ENCODE results near the gene CEP112. TPM values are rescaled to one million over a fixed set of nuclear protein-coding genes. Genes with fewer than 3 reads are reported as not detected.

The CEP112 gene
- total and polyA plus RNA-seq, 2 of the 8 experiments (the other 6 are each of a cell fraction or from before 2014, with no cell fraction given) = 0.62 to 3.1 TPM

DNA sequence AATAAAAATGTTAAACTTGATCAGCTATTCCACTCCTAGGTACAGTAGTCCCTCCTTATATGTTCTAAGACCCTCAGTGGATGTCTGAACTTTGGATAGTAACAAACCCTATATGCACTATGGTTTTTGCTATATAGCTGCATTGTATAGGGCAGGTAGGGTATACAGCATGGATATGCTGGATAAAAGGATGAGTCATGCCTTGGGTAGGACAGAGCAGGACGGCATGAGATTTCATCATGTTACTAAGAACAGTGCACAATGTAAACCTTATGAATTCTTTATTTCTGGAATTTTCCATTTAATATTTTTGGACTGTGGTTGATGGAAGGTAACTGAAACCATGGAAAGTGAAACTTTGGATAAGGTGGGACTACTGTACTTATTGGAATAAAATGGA is 235.1 kb downstream of the CEP112 start (continued):
- TF ChIP-seq PHF8 (conservative IDR thresholded peaks at IDR 0.05; ENCODE audit: low read depth, low read length) (no peak), BCL11A (IDR thresholded peaks at IDR 0.05; ENCODE audit: low read depth in 2 of 2, low read length in 2 of 2) (no peak), SP1 (IDR thresholded peaks at IDR 0.05; ENCODE audit: low read depth, low read length) (no peak)
- TF ChIP-seq, protein P1, sequence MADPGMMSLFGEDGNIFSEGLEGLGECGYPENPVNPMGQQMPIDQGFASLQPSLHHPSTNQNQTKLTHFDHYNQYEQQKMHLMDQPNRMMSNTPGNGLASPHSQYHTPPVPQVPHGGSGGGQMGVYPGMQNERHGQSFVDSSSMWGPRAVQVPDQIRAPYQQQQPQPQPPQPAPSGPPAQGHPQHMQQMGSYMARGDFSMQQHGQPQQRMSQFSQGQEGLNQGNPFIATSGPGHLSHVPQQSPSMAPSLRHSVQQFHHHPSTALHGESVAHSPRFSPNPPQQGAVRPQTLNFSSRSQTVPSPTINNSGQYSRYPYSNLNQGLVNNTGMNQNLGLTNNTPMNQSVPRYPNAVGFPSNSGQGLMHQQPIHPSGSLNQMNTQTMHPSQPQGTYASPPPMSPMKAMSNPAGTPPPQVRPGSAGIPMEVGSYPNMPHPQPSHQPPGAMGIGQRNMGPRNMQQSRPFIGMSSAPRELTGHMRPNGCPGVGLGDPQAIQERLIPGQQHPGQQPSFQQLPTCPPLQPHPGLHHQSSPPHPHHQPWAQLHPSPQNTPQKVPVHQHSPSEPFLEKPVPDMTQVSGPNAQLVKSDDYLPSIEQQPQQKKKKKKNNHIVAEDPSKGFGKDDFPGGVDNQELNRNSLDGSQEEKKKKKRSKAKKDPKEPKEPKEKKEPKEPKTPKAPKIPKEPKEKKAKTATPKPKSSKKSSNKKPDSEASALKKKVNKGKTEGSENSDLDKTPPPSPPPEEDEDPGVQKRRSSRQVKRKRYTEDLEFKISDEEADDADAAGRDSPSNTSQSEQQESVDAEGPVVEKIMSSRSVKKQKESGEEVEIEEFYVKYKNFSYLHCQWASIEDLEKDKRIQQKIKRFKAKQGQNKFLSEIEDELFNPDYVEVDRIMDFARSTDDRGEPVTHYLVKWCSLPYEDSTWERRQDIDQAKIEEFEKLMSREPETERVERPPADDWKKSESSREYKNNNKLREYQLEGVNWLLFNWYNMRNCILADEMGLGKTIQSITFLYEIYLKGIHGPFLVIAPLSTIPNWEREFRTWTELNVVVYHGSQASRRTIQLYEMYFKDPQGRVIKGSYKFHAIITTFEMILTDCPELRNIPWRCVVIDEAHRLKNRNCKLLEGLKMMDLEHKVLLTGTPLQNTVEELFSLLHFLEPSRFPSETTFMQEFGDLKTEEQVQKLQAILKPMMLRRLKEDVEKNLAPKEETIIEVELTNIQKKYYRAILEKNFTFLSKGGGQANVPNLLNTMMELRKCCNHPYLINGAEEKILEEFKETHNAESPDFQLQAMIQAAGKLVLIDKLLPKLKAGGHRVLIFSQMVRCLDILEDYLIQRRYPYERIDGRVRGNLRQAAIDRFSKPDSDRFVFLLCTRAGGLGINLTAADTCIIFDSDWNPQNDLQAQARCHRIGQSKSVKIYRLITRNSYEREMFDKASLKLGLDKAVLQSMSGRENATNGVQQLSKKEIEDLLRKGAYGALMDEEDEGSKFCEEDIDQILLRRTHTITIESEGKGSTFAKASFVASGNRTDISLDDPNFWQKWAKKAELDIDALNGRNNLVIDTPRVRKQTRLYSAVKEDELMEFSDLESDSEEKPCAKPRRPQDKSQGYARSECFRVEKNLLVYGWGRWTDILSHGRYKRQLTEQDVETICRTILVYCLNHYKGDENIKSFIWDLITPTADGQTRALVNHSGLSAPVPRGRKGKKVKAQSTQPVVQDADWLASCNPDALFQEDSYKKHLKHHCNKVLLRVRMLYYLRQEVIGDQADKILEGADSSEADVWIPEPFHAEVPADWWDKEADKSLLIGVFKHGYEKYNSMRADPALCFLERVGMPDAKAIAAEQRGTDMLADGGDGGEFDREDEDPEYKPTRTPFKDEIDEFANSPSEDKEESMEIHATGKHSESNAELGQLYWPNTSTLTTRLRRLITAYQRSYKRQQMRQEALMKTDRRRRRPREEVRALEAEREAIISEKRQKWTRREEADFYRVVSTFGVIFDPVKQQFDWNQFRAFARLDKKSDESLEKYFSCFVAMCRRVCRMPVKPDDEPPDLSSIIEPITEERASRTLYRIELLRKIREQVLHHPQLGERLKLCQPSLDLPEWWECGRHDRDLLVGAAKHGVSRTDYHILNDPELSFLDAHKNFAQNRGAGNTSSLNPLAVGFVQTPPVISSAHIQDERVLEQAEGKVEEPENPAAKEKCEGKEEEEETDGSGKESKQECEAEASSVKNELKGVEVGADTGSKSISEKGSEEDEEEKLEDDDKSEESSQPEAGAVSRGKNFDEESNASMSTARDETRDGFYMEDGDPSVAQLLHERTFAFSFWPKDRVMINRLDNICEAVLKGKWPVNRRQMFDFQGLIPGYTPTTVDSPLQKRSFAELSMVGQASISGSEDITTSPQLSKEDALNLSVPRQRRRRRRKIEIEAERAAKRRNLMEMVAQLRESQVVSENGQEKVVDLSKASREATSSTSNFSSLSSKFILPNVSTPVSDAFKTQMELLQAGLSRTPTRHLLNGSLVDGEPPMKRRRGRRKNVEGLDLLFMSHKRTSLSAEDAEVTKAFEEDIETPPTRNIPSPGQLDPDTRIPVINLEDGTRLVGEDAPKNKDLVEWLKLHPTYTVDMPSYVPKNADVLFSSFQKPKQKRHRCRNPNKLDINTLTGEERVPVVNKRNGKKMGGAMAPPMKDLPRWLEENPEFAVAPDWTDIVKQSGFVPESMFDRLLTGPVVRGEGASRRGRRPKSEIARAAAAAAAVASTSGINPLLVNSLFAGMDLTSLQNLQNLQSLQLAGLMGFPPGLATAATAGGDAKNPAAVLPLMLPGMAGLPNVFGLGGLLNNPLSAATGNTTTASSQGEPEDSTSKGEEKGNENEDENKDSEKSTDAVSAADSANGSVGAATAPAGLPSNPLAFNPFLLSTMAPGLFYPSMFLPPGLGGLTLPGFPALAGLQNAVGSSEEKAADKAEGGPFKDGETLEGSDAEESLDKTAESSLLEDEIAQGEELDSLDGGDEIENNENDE (IDR thresholded peaks at IDR 0.05; ENCODE audit: insufficient replicate concordance, low read length) = no peak

Measured in H1 (cell line).